HG03558 (cell line): ENCODE data around the gene WWTR1.

ENCODE experiments used
- ATAC-seq: cut with Tn5 transposase; IDR thresholded peaks from one replicate; pipeline ENCODE4 v1.9.1; 2021; ENCODE audit warnings: moderate number of reproducible peaks; ENCODE audit not compliant: unreplicated experiment; ENCODE audit errors: extremely low read depth

Gene WWTR1

GRCh38 chr3:149509526-149509925 lies 148.3 kb downstream of the WWTR1 start:
- ATAC-seq, result no peak

GRCh38 chr3:149507491-149508324 lies 150.1 kb downstream of the WWTR1 start:
- ATAC-seq, result no peak

GRCh38 chr3:149506965-149507364 lies 150.9 kb downstream of the WWTR1 start:
- no peak for ATAC-seq

GRCh38 chr3:149506540-149506939 lies 151.3 kb downstream of the WWTR1 start:
- ATAC-seq, result no peak

GRCh38 chr3:149502438-149502837 lies 155.4 kb downstream of the WWTR1 start:
- no peak for ATAC-seq

- ATAC-seq, result no peak
Measured at GRCh38 chr3:149501524-149501923, 156.3 kb downstream of the WWTR1 start.

- no peak for ATAC-seq
Measured at GRCh38 chr3:149497966-149498670, 159.7 kb downstream of the WWTR1 start.

- no peak for ATAC-seq
Measured at GRCh38 chr3:149496891-149497290, 160.9 kb downstream of the WWTR1 start.

- ATAC-seq, result no peak
Measured at GRCh38 chr3:149495581-149496125, 162.2 kb downstream of the WWTR1 start.

GRCh38 chr3:149494759-149495580 lies 162.9 kb downstream of the WWTR1 start:
- ATAC-seq, result no peak

- no peak for ATAC-seq
Measured at GRCh38 chr3:149494022-149494758, 163.6 kb downstream of the WWTR1 start.

GRCh38 chr3:149493315-149494021 lies 164.4 kb downstream of the WWTR1 start:
- ATAC-seq, result no peak

GRCh38 chr3:149490260-149490971 lies 167.4 kb downstream of the WWTR1 start:
- no peak for ATAC-seq

GRCh38 chr3:149489060-149489690 lies 168.7 kb downstream of the WWTR1 start:
- ATAC-seq, result no peak

GRCh38 chr3:149487598-149488197 lies 170.1 kb downstream of the WWTR1 start:
- ATAC-seq, result peak; percentile 70

GRCh38 chr3:149486726-149487125 lies 171.1 kb downstream of the WWTR1 start:
- no peak for ATAC-seq

GRCh38 chr3:149481491-149481890 lies 176.3 kb downstream of the WWTR1 start:
- no peak for ATAC-seq

- ATAC-seq, result no peak
Measured at GRCh38 chr3:149481056-149481455, 176.8 kb downstream of the WWTR1 start.
